GM12878 (cell line): ENCODE results near the gene RASGRF2. TPM values are rescaled to one million over a fixed set of nuclear protein-coding genes. Genes with fewer than 3 reads are reported as not detected.

Source experiments
- ATAC-seq: fragments of 200-7000 bp; cut with Tn5 transposase; 3 replicates; pipeline ENCODE4 v1.9.1; 2020; ENCODE audit warnings: mild to moderate bottlenecking, moderate library complexity
- BruUV-seq: library from RNA; stranded (reverse); fragments of 400-500 nt; replicated peaks from 2 replicates; lab custom pipeline; 2021; lab: Mats Ljungman, UMichigan
- CTCF ChIA-PET: fragments of 300-600 bp; sonication (Branson Sonifier 250); formaldehyde crosslinking; extraction: SDS; loops from one replicate; lab custom pipeline; 2021; ENCODE audit warnings: inconsistent platforms; lab: Yijun Ruan, JAX
- POLR2A ChIA-PET: fragments of 350-600 bp; formaldehyde crosslinking; extraction: SDS; loops from one replicate; lab custom pipeline; 2021; ENCODE audit warnings: inconsistent platforms; lab: Charles Lee
- RAD21 ChIA-PET: fragments of 300-600 bp; sonication (Branson Sonifier 250); formaldehyde crosslinking; loops from one replicate; lab custom pipeline; 2023; ENCODE audit warnings: antibody characterized with exemption; ENCODE audit not compliant: unreplicated experiment; lab: Charles Lee
- SMC1A ChIA-PET: fragments of 300-600 bp; sonication (Branson Sonifier 250); formaldehyde crosslinking; loops from one replicate; lab custom pipeline; 2023; ENCODE audit not compliant: unreplicated experiment, uncharacterized antibody; lab: Charles Lee
- DNase-seq: peaks from one replicate; pipeline ENCODE4 v3.0.0-alpha.2; 2011; ENCODE audit warnings: low read depth, low spot score
- FAIRE-seq: peaks from 3 replicates; lab custom pipeline; 2011; peaks lifted over from hg19 to GRCh38; lab: Jason Lieb, UNC
- H2AFZ ChIP-seq: 2 replicates; pipeline ENCODE4 v1.6.0; 2011; ENCODE audit warnings: low read depth, low read length, control low read depth; ENCODE audit not compliant: control insufficient read depth
- H3K27ac ChIP-seq: 2 replicates; pipeline ENCODE4 v1.5.1; 2011; ENCODE audit warnings: control low read depth; ENCODE audit not compliant: control insufficient read depth, insufficient read depth
- H3K27me3 ChIP-seq, 2 experiments: replicated peaks in 1 of 2; 2 replicates each; pipeline versions ENCODE4 v1.6.0 to v1.6.1; 2011; ENCODE audit warnings: low read length in 1 of 2; ENCODE audit not compliant: control insufficient read depth in 2 of 2, insufficient read depth in 2 of 2
- H3K36me3 ChIP-seq, 2 experiments: 2 replicates each; pipeline ENCODE4 v1.5.1; 2011; ENCODE audit warnings: low read length in 1 of 2; ENCODE audit not compliant: control insufficient read depth in 2 of 2, insufficient read depth in 2 of 2
- H3K4me1 ChIP-seq: 2 replicates; pipeline ENCODE4 v1.6.1; 2011; ENCODE audit warnings: mild to moderate bottlenecking, low read length, moderate library complexity, mixed read lengths; ENCODE audit not compliant: control insufficient read depth, insufficient read depth
- H3K4me2 ChIP-seq: 2 replicates; pipeline ENCODE4 v1.6.0; 2011; ENCODE audit warnings: control low read depth; ENCODE audit not compliant: control insufficient read depth, insufficient read depth
- H3K4me3 ChIP-seq: fragments of 200-600 bp; sonication (generic); 2 replicates; pipeline ENCODE4 v1.5.1; 2016
- H3K79me2 ChIP-seq: 2 replicates; pipeline ENCODE4 v1.6.0; 2011; ENCODE audit warnings: low read length; ENCODE audit not compliant: control insufficient read depth, insufficient read depth
- H3K9ac ChIP-seq: 2 replicates; pipeline ENCODE4 v1.8.0; 2011; ENCODE audit warnings: low read length, control low read depth, mixed read lengths; ENCODE audit not compliant: control insufficient read depth, insufficient read depth
- H3K9me3 ChIP-seq: replicated peaks from 3 replicates; pipeline ENCODE4 v1.5.1; 2011; ENCODE audit warnings: mild to moderate bottlenecking, low read length; ENCODE audit not compliant: control insufficient read depth, insufficient read depth
- H4K20me1 ChIP-seq: 2 replicates; pipeline ENCODE4 v1.6.0; 2011; ENCODE audit not compliant: control insufficient read depth, insufficient read depth
- CBX3 ChIP-seq: fragments of 200-600 bp; sonication (generic); IDR thresholded peaks from 2 replicates; pipeline ENCODE4 v1.6.1; 2016; ENCODE audit warnings: low read depth, borderline replicate concordance
- HDAC2 ChIP-seq: fragments of 200-600 bp; sonication (generic); IDR thresholded peaks from 2 replicates; pipeline ENCODE4 v1.6.1; 2017
- WGBS: methylation state at CpG from one replicate; pipeline ENCODE4 v1.1.6; 2016; ENCODE audit warnings: low lambda C conversion rate; ENCODE audit not compliant: insufficient replicate concordance, insufficient coverage; ENCODE audit errors: missing lambda C conversion rate; 5-methylcytosine and 5-hydroxymethylcytosine counted together
- in situ Hi-C: fragments of 300-500 bp; cut with MboI; formaldehyde crosslinking; loops from 9 replicates; pipeline ENCODE4 v1.14.3; 2018; ENCODE audit warnings: mixed read lengths
- intact Hi-C: fragments of 100-400 bp; cut with micrococcal nuclease; formaldehyde crosslinking; loops from one replicate; pipeline ENCODE4 v1.14.2; 2022; ENCODE audit not compliant: unreplicated experiment
- polyA plus RNA-seq, 11 experiments: library from polyadenylated mRNA; depleted of rRNA in 4 of 11; unstranded in 6 of 11; stranded (reverse) in 5 of 11; fragments of >200 nt; fragmentation: Nextera tagmentation in 4 of 11; fragmentation: Illumina TruSeq in 1 of 11; extraction: Ambion mirVana in 4 of 11; extraction: Trizol in 1 of 11; gene quantifications; 1 replicate in 1 of 11; 2 replicates in 10 of 11; pipeline versions ENCODE4 v1.2.1 to v1.2.3, GENCODE V29; 2011 to 2016; ENCODE audit warnings: inconsistent platforms in 2 of 11, missing spikeins in 2 of 11, low read depth in 1 of 11
- total RNA-seq, 4 experiments: library from RNA; depleted of rRNA in 3 of 4; stranded (reverse); fragments of >200 nt in 3 of 4; fragmentation: Illumina TruSeq in 1 of 4; extraction: Trizol in 1 of 4; gene quantifications; 2 replicates each; pipeline versions ENCODE4 v1.2.1 to v1.2.3, GENCODE V29; 2013 to 2021
- TF ChIP-seq, protein P1 (sequence below): IDR thresholded peaks from 2 replicates; pipeline ENCODE4 v1.6.1; 2011; ENCODE audit warnings: low read depth, low read length, improper control_type of control experiment, borderline replicate concordance
- TF ChIP-seq, protein P2 (sequence below): IDR thresholded peaks from 2 replicates; pipeline ENCODE4 v1.6.1; 2011; ENCODE audit warnings: mild to moderate bottlenecking, low read depth, low read length, moderate library complexity; ENCODE audit not compliant: insufficient replicate concordance
- TF ChIP-seq, protein P3 (sequence below): fragments of 150-350 bp; IDR thresholded peaks from 2 replicates; pipeline ENCODE4 v1.6.1; 2014; ENCODE audit warnings: mild to moderate bottlenecking, low read depth, low read length

Gene RASGRF2
- total and polyA plus RNA-seq, 10 of the 15 experiments (the other 5 are each of a cell fraction or from before 2014, with no cell fraction given): 0.05 to 0.24 (median 0.07) TPM

DNA sequence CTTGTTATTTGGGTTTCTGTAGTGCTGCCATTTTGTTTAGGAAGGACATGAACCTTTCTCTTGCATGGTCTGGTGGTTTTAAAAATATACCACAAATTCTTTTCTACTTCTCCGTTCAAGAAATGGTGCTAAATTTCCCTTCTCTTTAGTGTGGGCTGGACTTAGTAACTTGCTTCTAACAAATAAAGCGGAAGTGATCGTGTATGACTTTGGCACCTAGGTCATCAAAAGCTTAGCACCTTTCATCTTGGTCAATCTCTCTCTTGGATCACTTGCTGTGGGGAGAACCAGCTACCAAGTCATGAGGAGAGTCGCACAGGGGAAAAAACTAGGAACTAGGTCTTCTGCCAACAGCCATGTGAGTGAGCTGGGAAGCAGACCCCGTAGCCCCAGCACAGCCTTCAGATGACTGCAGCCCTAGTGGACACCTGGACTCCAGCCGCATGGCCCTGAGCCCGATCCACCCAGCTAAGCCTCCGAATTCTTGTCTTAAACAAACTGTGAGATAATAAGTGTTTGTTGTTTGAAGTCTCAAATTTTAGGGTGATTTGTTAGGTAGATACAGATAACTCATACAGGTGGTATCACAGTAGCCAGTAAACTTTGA is 185.3 kb downstream of the RASGRF2 start:
- Histone ChIP-seq H3K9me3 (no peaks in the 10 kb centered on the region), H3K36me3 (no peaks in the 10 kb centered on the region), H3K4me3 (no peak overlapping the region), H3K4me2 (no peak overlapping the region), H3K27me3 (no peaks in the 10 kb centered on the region), H2AFZ (no peak overlapping the region), H3K79me2 (no peaks in the 10 kb centered on the region), H3K9ac (no peak overlapping the region), H3K27ac (no peak overlapping the region), H4K20me1 (no peaks in the 10 kb centered on the region), H3K4me1 (no peaks in the 10 kb centered on the region)
- SMC1A ChIA-PET: interaction anchor here (0.7 to 1.0 kb wide), 3 partner anchors 13 to 451 kb away, joined by 3 read pairs; no protein-coding TSS in a partner anchor
- intact Hi-C loops: no loop called here
- ATAC-seq (no peak), FAIRE-seq (no peak), DNase-seq (no peak)
- CTCF ChIA-PET: interaction anchor here (1.0 to 3.5 kb wide), 3 partner anchors 19 to 48 kb away, joined by 3 to 9 read pairs (median 3); no protein-coding TSS in a partner anchor
- WGBS: 69% methylated on average over 8 of the region's 8 CpGs
- no TSS peak for BruUV-seq
- POLR2A ChIA-PET: no interaction called here
- in situ Hi-C loops: no loop called here
- RAD21 ChIA-PET: interaction anchor here (0.8 kb wide), 1 partner anchor 97 kb away, joined by 3 read pairs; no protein-coding TSS in a partner anchor
- TF ChIP-seq, protein P1, sequence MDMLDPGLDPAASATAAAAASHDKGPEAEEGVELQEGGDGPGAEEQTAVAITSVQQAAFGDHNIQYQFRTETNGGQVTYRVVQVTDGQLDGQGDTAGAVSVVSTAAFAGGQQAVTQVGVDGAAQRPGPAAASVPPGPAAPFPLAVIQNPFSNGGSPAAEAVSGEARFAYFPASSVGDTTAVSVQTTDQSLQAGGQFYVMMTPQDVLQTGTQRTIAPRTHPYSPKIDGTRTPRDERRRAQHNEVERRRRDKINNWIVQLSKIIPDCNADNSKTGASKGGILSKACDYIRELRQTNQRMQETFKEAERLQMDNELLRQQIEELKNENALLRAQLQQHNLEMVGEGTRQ: no peak
- TF ChIP-seq, protein P2, sequence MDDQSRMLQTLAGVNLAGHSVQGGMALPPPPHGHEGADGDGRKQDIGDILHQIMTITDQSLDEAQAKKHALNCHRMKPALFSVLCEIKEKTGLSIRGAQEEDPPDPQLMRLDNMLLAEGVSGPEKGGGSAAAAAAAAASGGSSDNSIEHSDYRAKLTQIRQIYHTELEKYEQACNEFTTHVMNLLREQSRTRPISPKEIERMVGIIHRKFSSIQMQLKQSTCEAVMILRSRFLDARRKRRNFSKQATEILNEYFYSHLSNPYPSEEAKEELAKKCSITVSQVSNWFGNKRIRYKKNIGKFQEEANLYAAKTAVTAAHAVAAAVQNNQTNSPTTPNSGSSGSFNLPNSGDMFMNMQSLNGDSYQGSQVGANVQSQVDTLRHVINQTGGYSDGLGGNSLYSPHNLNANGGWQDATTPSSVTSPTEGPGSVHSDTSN: no peak
- TF ChIP-seq CBX3 (no peak), HDAC2 (no peak)
- TF ChIP-seq, protein P3, sequence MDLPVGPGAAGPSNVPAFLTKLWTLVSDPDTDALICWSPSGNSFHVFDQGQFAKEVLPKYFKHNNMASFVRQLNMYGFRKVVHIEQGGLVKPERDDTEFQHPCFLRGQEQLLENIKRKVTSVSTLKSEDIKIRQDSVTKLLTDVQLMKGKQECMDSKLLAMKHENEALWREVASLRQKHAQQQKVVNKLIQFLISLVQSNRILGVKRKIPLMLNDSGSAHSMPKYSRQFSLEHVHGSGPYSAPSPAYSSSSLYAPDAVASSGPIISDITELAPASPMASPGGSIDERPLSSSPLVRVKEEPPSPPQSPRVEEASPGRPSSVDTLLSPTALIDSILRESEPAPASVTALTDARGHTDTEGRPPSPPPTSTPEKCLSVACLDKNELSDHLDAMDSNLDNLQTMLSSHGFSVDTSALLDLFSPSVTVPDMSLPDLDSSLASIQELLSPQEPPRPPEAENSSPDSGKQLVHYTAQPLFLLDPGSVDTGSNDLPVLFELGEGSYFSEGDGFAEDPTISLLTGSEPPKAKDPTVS: no peak
